ENCODE results near the gene CEP20.
"Not testable (repeated sequence)": the region's sequence is repeated elsewhere in the genome, so short reads cannot be mapped to it uniquely, and the experiment has no call there.

DNA sequence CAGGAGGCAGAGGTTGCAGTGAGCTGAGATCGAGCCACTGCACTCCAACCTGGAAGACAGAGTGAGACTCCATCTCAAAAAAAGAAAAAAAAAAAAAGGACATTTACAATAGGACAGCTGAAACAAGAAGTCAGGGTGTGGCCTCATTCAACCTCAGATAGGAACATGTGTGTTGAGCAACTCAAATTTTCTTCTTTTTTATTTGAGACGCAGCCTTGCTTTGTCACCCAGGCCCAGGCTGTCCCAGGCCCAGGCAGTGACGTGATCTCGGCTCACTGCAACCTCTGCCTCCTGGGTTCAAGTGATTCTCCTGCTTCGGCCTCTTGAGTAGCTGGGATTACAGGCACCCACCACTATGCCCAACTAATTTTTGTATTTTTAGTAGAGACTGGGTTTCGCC, 48.4 kb upstream of the CEP20 start:
- TF ChIP-seq ZNF274 (IDR thresholded peaks at IDR 0.05; ENCODE audit: low read depth, low read length); SUZ12 (IDR thresholded peaks at IDR 0.05; ENCODE audit: extremely low read depth, insufficient read depth, insufficient read length): not testable (repeated sequence)

Data from NT2/D1 (cell line).